BLaER1 treated with 17β-estradiol and CSF1 and Interleukin-3, amounts not matched to agents 10 nM and 100 nM (cell line): ENCODE measurements around the gene C16orf92.

Experiments used
- H3K27ac ChIP-seq, 11 experiments: shearing (Covaris generic); formaldehyde crosslinking; 2 replicates each; pipeline ENCODE4 v1.8.1; 2022
- H3K27me3 ChIP-seq, 11 experiments: shearing (Covaris generic); formaldehyde crosslinking; 2 replicates each; pipeline ENCODE4 v1.8.1; 2022
- H3K36me3 ChIP-seq, 11 experiments: shearing (Covaris generic); formaldehyde crosslinking; 2 replicates each; pipeline ENCODE4 v1.8.1; 2022
- H3K4me1 ChIP-seq, 10 experiments: shearing (Covaris generic); formaldehyde crosslinking; 2 replicates each; pipeline ENCODE4 v1.8.1; 2022
- H3K4me2 ChIP-seq, 11 experiments: shearing (Covaris generic); formaldehyde crosslinking; 2 replicates each; pipeline ENCODE4 v1.8.1; 2022
- H3K4me3 ChIP-seq, 10 experiments: shearing (Covaris generic); formaldehyde crosslinking; 2 replicates each; pipeline ENCODE4 v1.8.1; 2022
- H3K9ac ChIP-seq, 11 experiments: shearing (Covaris generic); formaldehyde crosslinking; 2 replicates each; pipeline ENCODE4 v1.8.1; 2022
- H3K9me3 ChIP-seq, 11 experiments: shearing (Covaris generic); formaldehyde crosslinking; replicated peaks in 1 of 11; 2 replicates each; pipeline ENCODE4 v1.8.1; 2022
- H4K20me1 ChIP-seq, 11 experiments: shearing (Covaris generic); formaldehyde crosslinking; 2 replicates each; pipeline ENCODE4 v1.8.1; 2022
- Cebpa-rat ChIP-seq, 11 experiments: shearing (Covaris generic); IDR thresholded peaks; 2 replicates each; pipeline ENCODE4 v1.8.1; 2022

C16orf92 gene

DNA sequence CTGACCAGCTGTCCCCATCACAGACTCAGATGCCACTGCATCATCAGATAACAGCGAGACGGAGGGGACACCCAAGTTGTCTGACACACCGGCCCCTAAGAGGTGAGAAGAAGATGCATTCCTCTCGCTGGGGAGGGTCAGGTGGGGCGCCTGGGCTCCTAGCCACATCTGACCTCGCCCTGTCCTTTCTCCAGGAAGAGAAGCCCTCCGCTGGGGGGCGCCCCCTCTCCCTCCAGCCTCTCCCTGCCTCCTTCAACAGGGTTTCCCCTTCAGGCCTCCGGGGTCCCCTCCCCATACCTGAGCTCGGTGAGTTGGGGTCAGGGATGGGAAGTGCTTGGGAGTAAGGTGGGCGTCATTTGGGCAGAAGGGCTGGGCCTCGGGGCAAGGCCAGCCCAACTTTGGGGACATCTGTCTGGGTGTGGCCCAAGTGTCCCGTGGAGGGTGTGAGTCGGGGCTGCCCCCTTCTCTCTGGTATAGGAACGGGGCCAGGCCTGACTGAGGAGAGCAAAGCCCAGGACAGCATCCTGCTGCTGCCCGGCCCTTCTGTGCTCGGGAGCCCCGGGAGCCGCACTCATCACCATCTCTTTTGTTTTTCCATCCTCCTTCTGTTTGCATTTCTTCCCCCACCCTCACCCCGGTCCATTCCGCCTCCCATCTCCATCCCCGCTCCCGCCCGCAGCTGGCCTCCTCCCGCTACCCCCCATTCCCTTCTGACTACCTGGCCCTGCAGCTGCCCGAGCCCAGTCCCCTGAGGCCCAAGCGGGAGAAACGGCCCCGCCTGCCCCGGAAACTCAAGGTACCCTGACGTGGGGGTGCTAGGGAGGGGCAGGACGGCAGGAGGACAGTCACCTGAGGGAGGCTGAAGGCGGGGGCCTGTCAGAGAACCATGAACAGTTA lies 22.0 kb upstream of the C16orf92 start:
- TF ChIP-seq Cebpa-rat (IDR thresholded peaks at IDR 0.05) = no peak
- Histone ChIP-seq H3K27me3 (no peaks in the 10 kb centered on the region), H3K4me2 (peak overlapping the region; percentile 14 to 94 (median 76); a peak in 21 of 22 replicates), H4K20me1 (peaks cover 14 to 67% (median 49%) of the 10 kb centered on the region in 11 experiments; a peak in 19 of 22 replicates), H3K27ac (peak overlapping the region in 1 of 11 experiments; percentile 14; a peak in 2 of 22 replicates), H3K4me3 (peak overlapping the region in 3 of 10 experiments; percentile 24 to 34 (median 27); a peak in 3 of 20 replicates), H3K36me3 (peaks cover 0 to 32% (median 11%) of the 10 kb centered on the region in 11 experiments; a peak in 16 of 22 replicates), H3K4me1 (peaks cover 43 to 93% (median 89%) of the 10 kb centered on the region in 10 experiments), H3K9me3 (no peaks in the 10 kb centered on the region), H3K9ac (peak overlapping the region in 8 of 11 experiments; percentile 13 to 60 (median 34); a peak in 11 of 22 replicates)

DNA sequence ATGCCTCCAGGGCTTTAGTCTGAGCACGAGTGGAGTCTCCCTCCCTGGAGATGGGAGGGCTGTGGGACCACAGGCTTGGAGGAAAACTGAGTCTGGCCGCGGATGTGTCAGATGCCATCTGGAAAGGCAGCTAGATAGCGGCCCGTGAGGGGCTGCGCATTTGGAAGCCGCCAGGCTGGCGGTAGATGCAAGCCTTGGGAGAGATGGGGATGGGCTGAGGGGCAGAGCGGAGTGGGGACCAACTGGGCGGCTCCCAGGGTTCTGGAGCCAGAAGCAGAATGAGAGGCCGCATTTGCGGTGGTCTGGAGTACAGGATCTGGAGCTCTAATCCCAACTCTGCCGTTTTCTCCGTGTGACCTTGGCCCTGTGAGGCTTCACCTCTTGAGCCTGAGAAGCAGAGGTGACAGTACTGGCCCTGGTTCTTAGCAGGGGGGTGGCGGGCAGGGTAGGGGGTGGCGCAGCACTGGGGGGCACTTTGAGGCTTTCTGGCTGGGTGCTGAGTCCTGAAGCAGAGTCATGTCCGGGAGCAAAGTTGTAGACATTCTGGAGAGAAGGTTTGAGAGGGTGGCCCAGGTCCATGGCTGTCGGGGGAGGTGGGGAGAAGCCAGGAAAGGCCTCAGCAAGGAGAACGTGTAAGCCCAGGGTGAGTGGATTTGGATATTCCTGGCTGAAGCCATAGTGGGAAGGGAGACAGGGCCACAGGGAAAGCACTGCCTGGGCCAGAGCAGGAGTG lies 20.2 kb upstream of the C16orf92 start:
- Histone ChIP-seq H3K4me3 (no peak overlapping the region), H3K9ac (peak overlapping the region in 4 of 11 experiments; percentile 4 to 50 (median 22); a peak in 1 of 22 replicates), H3K4me2 (peak overlapping the region in 7 of 11 experiments; percentile 1 to 99 (median 90); a peak in 11 of 22 replicates), H3K27me3 (no peaks in the 10 kb centered on the region), H3K4me1 (peaks cover 32 to 92% (median 82%) of the 10 kb centered on the region in 10 experiments), H3K36me3 (peaks cover 0 to 33% (median 11%) of the 10 kb centered on the region in 11 experiments; a peak in 16 of 22 replicates), H4K20me1 (peaks cover 16 to 82% (median 53%) of the 10 kb centered on the region in 11 experiments; a peak in 19 of 22 replicates), H3K27ac (no peak overlapping the region), H3K9me3 (no peaks in the 10 kb centered on the region)
- TF ChIP-seq Cebpa-rat (IDR thresholded peaks at IDR 0.05) = no peak

GRCh38 chr16:30003670-30004423 lies 19.2 kb upstream of the C16orf92 start:
- Histone ChIP-seq H3K4me1 (peaks cover 29 to 90% (median 72%) of the 10 kb centered on the region in 10 experiments), H3K4me3 (peak overlapping the region in 3 of 10 experiments; percentile 6 to 46 (median 38); a peak in 2 of 20 replicates), H3K36me3 (peaks cover 0 to 25% (median 6%) of the 10 kb centered on the region in 11 experiments; a peak in 11 of 22 replicates), H3K27ac (peak overlapping the region in 3 of 11 experiments; percentile 33 to 58 (median 40); a peak in 5 of 22 replicates), H3K9me3 (no peaks in the 10 kb centered on the region), H3K9ac (peak overlapping the region in 10 of 11 experiments; percentile 11 to 67 (median 46); a peak in 9 of 22 replicates), H3K4me2 (peak overlapping the region; percentile 76 to 99 (median 90)), H3K27me3 (no peaks in the 10 kb centered on the region), H4K20me1 (peaks cover 16 to 83% (median 53%) of the 10 kb centered on the region in 11 experiments; a peak in 19 of 22 replicates)
- TF ChIP-seq Cebpa-rat (IDR thresholded peaks at IDR 0.05) = no peak

DNA sequence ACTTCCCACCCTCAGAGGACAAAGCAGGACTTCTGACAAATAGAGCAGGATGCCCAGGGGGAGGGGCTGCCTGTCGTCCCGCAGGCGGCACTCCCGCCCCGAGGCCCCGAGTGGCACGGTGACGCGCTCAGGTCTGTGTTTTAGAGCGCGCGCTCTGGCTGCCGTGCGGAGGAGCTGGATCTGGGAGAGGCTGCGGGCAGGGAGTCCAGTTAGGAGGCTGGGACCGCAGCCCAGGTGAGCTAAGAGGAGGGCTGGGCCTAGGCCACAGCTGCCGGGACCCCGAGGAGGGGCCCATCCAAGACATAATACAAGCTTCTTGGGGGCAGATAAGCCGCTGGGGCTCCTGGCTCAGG lies 18.6 kb upstream of the C16orf92 start:
- Histone ChIP-seq H3K9ac (peak overlapping the region in 10 of 11 experiments; percentile 11 to 67 (median 46); a peak in 13 of 22 replicates), H3K4me3 (peak overlapping the region in 5 of 10 experiments; percentile 6 to 46 (median 38); a peak in 7 of 20 replicates), H3K27me3 (no peaks in the 10 kb centered on the region), H3K4me2 (peak overlapping the region; percentile 76 to 99 (median 90)), H3K9me3 (no peaks in the 10 kb centered on the region), H3K36me3 (peaks cover 0 to 25% (median 6%) of the 10 kb centered on the region in 11 experiments; a peak in 11 of 22 replicates), H4K20me1 (peaks cover 16 to 84% (median 53%) of the 10 kb centered on the region in 11 experiments; a peak in 19 of 22 replicates), H3K27ac (peak overlapping the region in 4 of 11 experiments; percentile 33 to 58 (median 42); a peak in 7 of 22 replicates), H3K4me1 (peaks cover 29 to 88% (median 68%) of the 10 kb centered on the region in 10 experiments)
- no peak for TF ChIP-seq Cebpa-rat (IDR thresholded peaks at IDR 0.05)

- no peak for TF ChIP-seq Cebpa-rat (IDR thresholded peaks at IDR 0.05)
- H3K27me3 ChIP-seq = peaks cover 0 to 2% (median 0%) of the 10 kb centered on the region in 11 experiments; a peak in 5 of 22 replicates
- H3K4me1 ChIP-seq = peaks cover 27 to 88% (median 68%) of the 10 kb centered on the region in 10 experiments
- peaks cover 0 to 25% (median 6%) of the 10 kb centered on the region in 11 experiments; a peak in 11 of 22 replicates for H3K36me3 ChIP-seq
- peak overlapping the region in 5 of 10 experiments; percentile 6 to 46 (median 38); a peak in 6 of 20 replicates for H3K4me3 ChIP-seq
- H3K9me3 ChIP-seq = no peaks in the 10 kb centered on the region
- peak overlapping the region; percentile 76 to 99 (median 90) for H3K4me2 ChIP-seq
- H3K27ac ChIP-seq = peak overlapping the region in 4 of 11 experiments; percentile 33 to 58 (median 42); a peak in 7 of 22 replicates
- H4K20me1 ChIP-seq = peaks cover 15 to 83% (median 50%) of the 10 kb centered on the region in 11 experiments; a peak in 19 of 22 replicates
- peak overlapping the region in 10 of 11 experiments; percentile 11 to 67 (median 46); a peak in 14 of 22 replicates for H3K9ac ChIP-seq
Measured at GRCh38 chr16:30004811-30005242, 18.2 kb upstream of the C16orf92 start.

GRCh38 chr16:30005341-30006094 lies 17.5 kb upstream of the C16orf92 start:
- Histone ChIP-seq H3K4me1 (peaks cover 27 to 88% (median 68%) of the 10 kb centered on the region in 10 experiments), H3K9ac (peak overlapping the region in 6 of 11 experiments; percentile 23 to 61 (median 48); a peak in 10 of 22 replicates), H3K4me3 (peak overlapping the region in 3 of 10 experiments; percentile 28 to 46 (median 40); a peak in 5 of 20 replicates), H4K20me1 (peaks cover 15 to 76% (median 43%) of the 10 kb centered on the region in 11 experiments; a peak in 19 of 22 replicates), H3K36me3 (peaks cover 0 to 25% (median 6%) of the 10 kb centered on the region in 11 experiments; a peak in 10 of 22 replicates), H3K9me3 (no peaks in the 10 kb centered on the region), H3K27ac (0 out of 22 replicates have a peak overlapping the region, but pooled peaks of 1 of the 11 experiments have one; percentile 22), H3K27me3 (peaks cover 0 to 8% (median 0%) of the 10 kb centered on the region in 11 experiments; a peak in 10 of 22 replicates), H3K4me2 (peak overlapping the region; percentile 76 to 99 (median 90))
- TF ChIP-seq Cebpa-rat (IDR thresholded peaks at IDR 0.05) = no peak
